K562 (cell line): ENCODE results near the gene THOC5. TPM values are rescaled to one million over a fixed set of nuclear protein-coding genes. Genes with fewer than 3 reads are reported as not detected.
"Not testable (repeated sequence)": the region's sequence is repeated elsewhere in the genome, so short reads cannot be mapped to it uniquely, and the experiment has no call there.

Experiments
- ATAC-seq: fragments of 200-7000 bp; cut with Tn5 transposase; 3 replicates; pipeline ENCODE4 v1.9.1; 2020; ENCODE audit warnings: moderate library complexity
- BruUV-seq: library from RNA; stranded (reverse); fragments of 400-500 nt; replicated peaks from 2 replicates; lab custom pipeline; 2021; lab: Mats Ljungman, UMichigan
- CTCF ChIA-PET: fragments of 300-600 bp; formaldehyde crosslinking; extraction: SDS; loops from one replicate; lab custom pipeline; 2021; ENCODE audit warnings: low intra/inter-chr PET ratio; lab: Yijun Ruan, JAX
- POLR2A ChIA-PET: fragments of 300-600, 350-650 bp; sonication (Branson Sonifier 250); formaldehyde crosslinking; extraction: SDS; loops from one replicate; lab custom pipeline; 2021; ENCODE audit warnings: antibody characterized with exemption, inconsistent platforms; lab: Yijun Ruan, JAX
- DNase-seq, 4 experiments: peaks; one replicate each; pipeline versions ENCODE4 v3.0.0 to v3.0.0-alpha.2; 2011 to 2018; ENCODE audit warnings: low spot score in 3 of 4, mixed read lengths in 3 of 4; ENCODE audit errors: extremely low read depth in 1 of 4
- FAIRE-seq: peaks from 2 replicates; lab custom pipeline; 2011; peaks lifted over from hg19 to GRCh38; lab: Jason Lieb, UNC
- H2AFZ ChIP-seq: 2 replicates; pipeline ENCODE4 v1.6.0; 2011; ENCODE audit warnings: low read depth, low read length, control low read depth, inconsistent platforms
- H3K27ac ChIP-seq: fragments of 200-600 bp; 3 replicates; pipeline ENCODE4 v1.8.0; 2011; ENCODE audit warnings: low read depth, mild to moderate bottlenecking, control low read depth, inconsistent platforms, low read length, moderate library complexity, mixed read lengths; ENCODE audit errors: extremely low read depth
- H3K27me3 ChIP-seq, 2 experiments: fragments of 300-600 bp in 1 of 2; 2 replicates in 1 of 2; 3 replicates in 1 of 2; pipeline versions ENCODE4 v1.6.0 to v1.8.0; 2011; ENCODE audit warnings: inconsistent platforms in 2 of 2, low read length in 2 of 2, mild to moderate bottlenecking in 1 of 2, mixed read lengths in 1 of 2, moderate library complexity in 1 of 2; ENCODE audit not compliant: control insufficient read depth in 2 of 2, insufficient read depth in 2 of 2
- H3K36me3 ChIP-seq: fragments of 300-600 bp; 3 replicates; pipeline ENCODE4 v1.8.0; 2011; ENCODE audit warnings: mild to moderate bottlenecking, low read length, inconsistent platforms; ENCODE audit not compliant: control insufficient read depth, insufficient read depth
- H3K4me1 ChIP-seq, 2 experiments: fragments of 200-600 bp in 1 of 2; replicated peaks in 1 of 2; 2 replicates in 1 of 2; 3 replicates in 1 of 2; pipeline versions ENCODE4 v1.5.1 to v1.8.0; 2011; ENCODE audit warnings: inconsistent platforms in 2 of 2, low read length in 2 of 2, mild to moderate bottlenecking in 1 of 2, mixed read lengths in 1 of 2, moderate library complexity in 1 of 2; ENCODE audit not compliant: control insufficient read depth in 2 of 2, insufficient read depth in 2 of 2
- H3K4me2 ChIP-seq: 2 replicates; pipeline ENCODE4 v1.6.1; 2011; ENCODE audit warnings: low read length, control low read depth, inconsistent platforms, mixed read lengths; ENCODE audit not compliant: insufficient read depth
- H3K4me3 ChIP-seq: fragments of 200-600 bp; sonication (generic), shearing (Covaris generic); 2 replicates; pipeline ENCODE4 v1.5.1; 2016; ENCODE audit warnings: control low read depth, inconsistent platforms
- H3K79me2 ChIP-seq: fragments of 200-600 bp; 3 replicates; pipeline ENCODE4 v1.8.0; 2011; ENCODE audit warnings: low read length, inconsistent platforms; ENCODE audit not compliant: control insufficient read depth, insufficient read depth
- H3K9ac ChIP-seq, 2 experiments: 2 replicates each; pipeline versions ENCODE4 v1.6.0 to v1.6.1; 2011; ENCODE audit warnings: low read depth in 2 of 2, low read length in 2 of 2, control low read depth in 1 of 2, inconsistent platforms in 1 of 2, mild to moderate bottlenecking in 1 of 2, mixed read lengths in 1 of 2; ENCODE audit not compliant: insufficient read depth in 1 of 2
- H3K9me1 ChIP-seq: one replicate; pipeline ENCODE4 v1.6.0; 2011; ENCODE audit warnings: inconsistent platforms, mild to moderate bottlenecking, low read length, moderate library complexity; ENCODE audit not compliant: control insufficient read depth, insufficient read depth
- H3K9me3 ChIP-seq: replicated peaks from 2 replicates; pipeline ENCODE4 v1.5.1; 2011; ENCODE audit warnings: low read depth, low read length, inconsistent platforms; ENCODE audit not compliant: control insufficient read depth, insufficient read depth
- H4K20me1 ChIP-seq: replicated peaks from 2 replicates; pipeline ENCODE4 v1.6.1; 2011; ENCODE audit warnings: low read length, inconsistent platforms, mixed read lengths; ENCODE audit not compliant: control insufficient read depth, insufficient read depth
- BCOR ChIP-seq: fragments of 450-650 bp; IDR thresholded peaks from 2 replicates; pipeline ENCODE4 v1.6.1; 2016
- BMI1 ChIP-seq: fragments of 150-350 bp; IDR thresholded peaks from 2 replicates; pipeline ENCODE4 v1.6.1; 2014; ENCODE audit warnings: low read length
- HNRNPH1 ChIP-seq: fragments of 200-400 bp; formaldehyde crosslinking; optimal IDR thresholded peaks from 2 replicates; pipeline ENCODE3; 2017; ENCODE audit warnings: low read depth, mild to moderate bottlenecking, low read length, moderate library complexity
- NFIC ChIP-seq: fragments of 450-650 bp; IDR thresholded peaks from 2 replicates; pipeline ENCODE4 v1.6.1; 2017; ENCODE audit warnings: mild to moderate bottlenecking, inconsistent platforms
- POLR2H ChIP-seq: IDR thresholded peaks from 2 replicates; pipeline ENCODE4 v1.6.1; 2016; ENCODE audit warnings: missing genetic modification characterization, low read depth, mild to moderate bottlenecking, control low read depth, missing compliant biosample characterization, moderate library complexity
- RBM25 ChIP-seq: fragments of 200-400 bp; formaldehyde crosslinking; IDR thresholded peaks from 2 replicates; pipeline ENCODE4 v1.6.1; 2018; ENCODE audit warnings: low read length, low read depth, moderate library complexity; ENCODE audit not compliant: severe bottlenecking
- TCF7 ChIP-seq: sonication (generic); IDR thresholded peaks from 2 replicates; pipeline ENCODE4 v1.6.1; 2016; ENCODE audit warnings: antibody characterized with exemption, borderline replicate concordance
- TEAD1 ChIP-seq, 2 experiments: fragments of 450-650 bp in 1 of 2; sonication (generic) in 1 of 2; formaldehyde crosslinking; IDR thresholded peaks; 2 replicates each; pipeline versions ENCODE4 v1.4.0 to v1.8.0; 2020 to 2022; ENCODE audit warnings: mild to moderate bottlenecking in 2 of 2, missing genetic modification reagents in 1 of 2
- XRCC3 ChIP-seq: fragments of 450-650 bp; IDR thresholded peaks from 2 replicates; pipeline ENCODE4 v1.6.1; 2017; ENCODE audit warnings: mild to moderate bottlenecking, moderate library complexity
- ZFP36 ChIP-seq: fragments of 150-350 bp; IDR thresholded peaks from 2 replicates; pipeline ENCODE4 v1.6.1; 2018; ENCODE audit warnings: low read length, low read depth; ENCODE audit not compliant: partially characterized antibody
- ZNF436 ChIP-seq: fragments of 250-450, 450-650 bp; sonication (Bioruptor Pico); formaldehyde crosslinking; IDR thresholded peaks from 2 replicates; pipeline ENCODE4 v1.7.0; 2020; ENCODE audit warnings: mild to moderate bottlenecking
- ZNF57 ChIP-seq: fragments of 450-650 bp; formaldehyde crosslinking; IDR thresholded peaks from 2 replicates; pipeline ENCODE4 v1.4.0; 2020; ENCODE audit warnings: mild to moderate bottlenecking, moderate library complexity
- WGBS: fragments of 100-300 bp; shearing (Covaris generic); methylation state at CpG from one replicate; pipeline ENCODE4 v1.1.6; 2016; ENCODE audit warnings: low coverage, mixed read lengths; ENCODE audit not compliant: insufficient coverage; ENCODE audit errors: missing lambda C conversion rate; 5-methylcytosine and 5-hydroxymethylcytosine counted together
- in situ Hi-C: fragments of 300-500 bp; cut with MboI; formaldehyde crosslinking; loops from 4 replicates; pipeline ENCODE4 v1.15.0; 2018; ENCODE audit warnings: inconsistent platforms, mixed read lengths
- intact Hi-C: fragments of 100-400 bp; cut with micrococcal nuclease; formaldehyde crosslinking; loops from 2 replicates; pipeline ENCODE4 v1.14.2; 2022
- polyA plus RNA-seq, 8 experiments: library from polyadenylated mRNA; depleted of rRNA in 4 of 8; stranded (reverse) in 5 of 8; unstranded in 3 of 8; fragments of >200 nt; fragmentation: Nextera tagmentation in 2 of 8; fragmentation: Illumina TruSeq in 1 of 8; extraction: Ambion mirVana in 2 of 8; extraction: Trizol in 1 of 8; gene quantifications; 2 replicates each; pipeline versions ENCODE4 v1.2.1 to v1.2.3, GENCODE V29; 2011 to 2014; ENCODE audit warnings: inconsistent platforms in 1 of 8, missing spikeins in 1 of 8
- total RNA-seq, 7 experiments: library from RNA; depleted of rRNA in 6 of 7; stranded (reverse); fragments of >200 nt in 6 of 7; fragmentation: Illumina TruSeq in 2 of 7; extraction: Trizol in 2 of 7; gene quantifications; 2 replicates each; pipeline versions ENCODE4 v1.2.1 to v1.2.3, GENCODE V29; 2011 to 2021; ENCODE audit warnings: low replicate concordance in 1 of 7
- TF ChIP-seq, protein P1 (sequence below): fragments of 250-450 bp; sonication (Bioruptor Pico); IDR thresholded peaks from 2 replicates; pipeline ENCODE4 v1.5.1; 2021; ENCODE audit warnings: mild to moderate bottlenecking
- TF ChIP-seq, protein P2 (sequence below): sonication (generic); formaldehyde crosslinking; IDR thresholded peaks from 2 replicates; pipeline ENCODE4 v1.8.1; 2023; ENCODE audit warnings: mild to moderate bottlenecking, missing genetic modification reagents

THOC5 gene
- total and polyA plus RNA-seq, 9 of the 15 experiments (the other 6 are each of a cell fraction or from before 2014, with no cell fraction given), result 45.3 to 96.5 (median 51.4) TPM

DNA sequence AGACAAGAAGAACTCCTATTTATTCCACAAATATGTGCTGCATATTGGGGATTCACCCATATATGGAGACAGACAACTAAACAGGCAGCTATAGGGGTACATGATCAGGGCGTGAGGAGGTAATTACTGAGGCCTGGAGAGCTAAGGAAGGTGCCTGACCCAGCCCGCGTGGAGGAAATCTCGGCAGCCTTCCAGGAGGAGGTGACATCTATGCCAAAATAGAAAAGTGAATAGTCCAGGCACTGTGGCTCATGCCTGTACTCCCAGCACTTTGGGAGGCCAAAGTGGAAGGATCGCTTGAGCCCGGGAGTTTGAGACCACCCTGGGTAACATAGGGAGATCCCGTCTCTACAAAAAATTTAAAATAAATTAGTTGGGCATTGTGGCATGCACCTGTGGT, 13.8 kb upstream of the THOC5 start:
- Histone ChIP-seq H3K79me2 (no peaks in the 10 kb centered on the region), H3K9ac (no peak overlapping the region), H3K9me3 (no peaks in the 10 kb centered on the region), H3K27me3 (no peaks in the 10 kb centered on the region), H3K4me3 (no peak overlapping the region), H3K27ac (no peak overlapping the region), H4K20me1 (no peaks in the 10 kb centered on the region), H3K4me2 (no peak overlapping the region), H2AFZ (no peak overlapping the region), H3K9me1 (no peaks in the 10 kb centered on the region), H3K36me3 (peaks cover 15% of the 10 kb centered on the region; the same call in 1 of the 3 replicates), H3K4me1 (peaks cover 17 to 20% of the 10 kb centered on the region in 2 experiments; a peak in 4 of 5 replicates)
- TF ChIP-seq XRCC3 (no peak), RBM25 (peak; percentile 79), ZFP36 (peak; percentile 96), ZNF57 (CRISPR knock-in tag) (no peak), NFIC (peak; percentile 80), BCOR (0 out of 2 replicates have a peak, but pooled peaks have one; percentile 44), BMI1 (no peak), TEAD1 (CRISPR knock-in tag; IDR thresholded peaks at IDR 0.05) (no peak), ZNF436 (CRISPR knock-in tag) (0 out of 2 replicates have a peak, but pooled peaks have one; percentile 10), TCF7 (no peak), POLR2H (tag) (no peak), HNRNPH1 (no peak)
- TF ChIP-seq, protein P1, sequence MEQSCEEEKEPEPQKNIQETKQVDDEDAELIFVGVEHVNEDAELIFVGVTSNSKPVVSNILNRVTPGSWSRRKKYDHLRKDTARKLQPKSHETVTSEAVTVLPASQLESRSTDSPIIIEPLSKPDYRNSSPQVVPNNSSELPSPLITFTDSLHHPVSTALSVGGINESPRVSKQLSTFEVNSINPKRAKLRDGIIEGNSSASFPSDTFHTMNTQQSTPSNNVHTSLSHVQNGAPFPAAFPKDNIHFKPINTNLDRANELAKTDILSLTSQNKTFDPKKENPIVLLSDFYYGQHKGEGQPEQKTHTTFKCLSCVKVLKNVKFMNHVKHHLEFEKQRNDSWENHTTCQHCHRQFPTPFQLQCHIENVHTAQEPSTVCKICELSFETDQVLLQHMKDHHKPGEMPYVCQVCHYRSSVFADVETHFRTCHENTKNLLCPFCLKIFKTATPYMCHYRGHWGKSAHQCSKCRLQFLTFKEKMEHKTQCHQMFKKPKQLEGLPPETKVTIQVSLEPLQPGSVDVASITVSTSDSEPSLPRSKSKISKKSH, result no peak
- TF ChIP-seq, protein P2, sequence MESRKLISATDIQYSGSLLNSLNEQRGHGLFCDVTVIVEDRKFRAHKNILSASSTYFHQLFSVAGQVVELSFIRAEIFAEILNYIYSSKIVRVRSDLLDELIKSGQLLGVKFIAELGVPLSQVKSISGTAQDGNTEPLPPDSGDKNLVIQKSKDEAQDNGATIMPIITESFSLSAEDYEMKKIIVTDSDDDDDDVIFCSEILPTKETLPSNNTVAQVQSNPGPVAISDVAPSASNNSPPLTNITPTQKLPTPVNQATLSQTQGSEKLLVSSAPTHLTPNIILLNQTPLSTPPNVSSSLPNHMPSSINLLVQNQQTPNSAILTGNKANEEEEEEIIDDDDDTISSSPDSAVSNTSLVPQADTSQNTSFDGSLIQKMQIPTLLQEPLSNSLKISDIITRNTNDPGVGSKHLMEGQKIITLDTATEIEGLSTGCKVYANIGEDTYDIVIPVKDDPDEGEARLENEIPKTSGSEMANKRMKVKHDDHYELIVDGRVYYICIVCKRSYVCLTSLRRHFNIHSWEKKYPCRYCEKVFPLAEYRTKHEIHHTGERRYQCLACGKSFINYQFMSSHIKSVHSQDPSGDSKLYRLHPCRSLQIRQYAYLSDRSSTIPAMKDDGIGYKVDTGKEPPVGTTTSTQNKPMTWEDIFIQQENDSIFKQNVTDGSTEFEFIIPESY (CRISPR knock-in tag), result no peak
- CTCF ChIA-PET, result no interaction called here
- intact Hi-C loops, result no loop called here
- DNase-seq, result peak in 1 of 4 experiments; percentile 26
- ATAC-seq, result no peak
- POLR2A ChIA-PET, result interaction anchor here (1.5 kb wide), 1 partner anchor 14 kb away, joined by 3 read pairs; the partner anchor contains the start of gene THOC5
- BruUV-seq, result no TSS peak
- in situ Hi-C loops, result no loop called here
- 61% methylated on average over 7 of the region's 7 CpGs for WGBS
- FAIRE-seq, result no peak

DNA sequence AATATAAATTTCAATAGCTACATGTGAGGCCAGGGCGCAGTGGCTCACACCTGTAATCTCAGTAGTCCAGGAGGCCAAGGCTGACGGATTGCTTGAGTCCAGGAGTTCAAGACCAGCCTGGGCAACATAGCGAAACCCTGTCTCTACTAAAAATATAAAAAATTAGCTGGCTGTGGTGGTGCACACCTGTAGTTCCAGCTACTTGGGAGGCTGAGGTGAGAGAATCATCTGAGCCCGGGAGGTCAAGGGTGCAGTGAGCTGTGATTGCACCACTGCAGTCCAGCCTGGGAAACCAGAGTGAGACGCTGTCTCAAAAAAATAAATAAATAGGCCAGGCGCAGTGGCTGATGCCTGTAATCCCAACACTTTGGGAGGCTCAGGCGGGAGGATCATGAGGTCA, 13.0 kb upstream of the THOC5 start:
- H2AFZ ChIP-seq, BruUV-seq, DNase-seq, H4K20me1 ChIP-seq, H3K9me3 ChIP-seq, ATAC-seq, H3K9me1 ChIP-seq, intact Hi-C loops, CTCF ChIA-PET, in situ Hi-C loops, H3K27ac ChIP-seq, H3K27me3 ChIP-seq, FAIRE-seq, H3K4me2 ChIP-seq, H3K79me2 ChIP-seq, H3K4me3 ChIP-seq, H3K9ac ChIP-seq: not testable (repeated sequence)
- POLR2A ChIA-PET, result interaction anchor here (0.7 to 1.5 kb wide), 2 partner anchors 13 to 295 kb away, joined by 3 read pairs; partner anchors contain the start of gene THOC5
- 96% methylated on average over 7 of the region's 7 CpGs for WGBS
- Histone ChIP-seq H3K36me3 (peaks cover 22% of the 10 kb centered on the region; the same call in 1 of the 3 replicates), H3K4me1 (peaks cover 17 to 20% of the 10 kb centered on the region in 2 experiments; a peak in 4 of 5 replicates)
